ENCODE data around the gene PACS2.

Gene PACS2

DNA sequence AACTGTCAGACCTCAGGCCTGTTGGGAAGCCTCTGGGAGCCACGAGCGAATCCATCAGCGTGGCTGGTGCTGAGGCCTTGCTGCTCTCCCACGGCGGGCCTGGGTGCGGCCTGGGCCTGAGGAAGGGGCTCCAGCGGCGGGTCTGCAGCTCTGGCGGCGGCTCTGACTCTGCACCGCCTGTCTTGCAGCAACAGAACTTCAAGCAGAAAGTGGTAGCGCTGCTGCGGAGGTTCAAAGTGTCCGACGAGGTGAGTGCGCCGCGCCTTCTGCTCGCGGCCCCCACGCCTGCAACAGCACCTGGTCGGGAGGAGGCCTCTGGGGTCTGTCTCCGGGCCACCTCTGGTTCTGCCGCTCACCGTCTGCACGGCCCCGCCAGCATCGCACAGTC is 55.1 kb downstream of the PACS2 start:
- no peak overlapping the region for H3K14ac ChIP-seq (ENCODE audit: low read length in 2 of 2)
- DNase-seq = no peak
- H4K91ac ChIP-seq (ENCODE audit: low read length) = no peak overlapping the region
- no peaks in the 10 kb centered on the region for H3K27me3 ChIP-seq (ENCODE audit: control insufficient read depth in 1 of 2, insufficient read depth in 1 of 2, low read length in 2 of 2)
- H3K27ac ChIP-seq (ENCODE audit: low read length, poor library complexity, severe bottlenecking) = no peak overlapping the region
- H4K8ac ChIP-seq (ENCODE audit: low read length) = no peak overlapping the region
- H2BK120ac ChIP-seq (ENCODE audit: low read depth, low read length) = no peak overlapping the region
- WGBS = 96% methylated on average over 25 of the region's 28 CpGs
- H3K18ac ChIP-seq (ENCODE audit: low read depth in 1 of 2, low read length in 2 of 2) = no peak overlapping the region
- no peak overlapping the region for H3K4me2 ChIP-seq (ENCODE audit: low read length, poor library complexity, severe bottlenecking)
- no peak overlapping the region for H3K4ac ChIP-seq (ENCODE audit: low read depth in 1 of 2, low read length in 2 of 2)
- no peaks in the 10 kb centered on the region for H3K9me3 ChIP-seq (ENCODE audit: control insufficient read depth, low read length)
- no peak overlapping the region for H2BK12ac ChIP-seq (ENCODE audit: low read length in 2 of 2)
- H2AFZ ChIP-seq (ENCODE audit: low read depth, low read length) = no peak overlapping the region
- no peak overlapping the region for H3K23ac ChIP-seq (ENCODE audit: low read length in 2 of 2)
- no peak overlapping the region for H2BK15ac ChIP-seq (ENCODE audit: low read depth, poor library complexity, severe bottlenecking)
- peaks cover 25 to 56% of the 10 kb centered on the region in 2 experiments for H3K36me3 ChIP-seq (ENCODE audit: control insufficient read depth in 1 of 2, insufficient read depth in 2 of 2, low read depth in 1 of 2, low read length in 2 of 2)
- H3K79me1 ChIP-seq (replicated peaks; ENCODE audit: low read length, poor library complexity, severe bottlenecking) = no peaks in the 10 kb centered on the region
- no peak overlapping the region for H3K4me3 ChIP-seq (ENCODE audit: insufficient read depth in 1 of 2, low read depth in 1 of 2, low read length in 2 of 2)
- no peak overlapping the region for H2AK5ac ChIP-seq (ENCODE audit: low read length, severe bottlenecking)
- H3K4me1 ChIP-seq (ENCODE audit: control insufficient read depth, insufficient read depth, low read depth, low read length) = no peaks in the 10 kb centered on the region
- no peak overlapping the region for H3K9ac ChIP-seq (ENCODE audit: low read length)
- H2BK5ac ChIP-seq (ENCODE audit: low read depth, low read length, poor library complexity, severe bottlenecking) = no peak overlapping the region

GRCh38 chr14:105374389-105374788 is 59.8 kb downstream of the PACS2 start:
- no peak overlapping the region for H2BK12ac ChIP-seq (ENCODE audit: low read length in 2 of 2)
- H3K27ac ChIP-seq (ENCODE audit: low read length, poor library complexity, severe bottlenecking) = no peak overlapping the region
- no peak overlapping the region for H2AFZ ChIP-seq (ENCODE audit: low read depth, low read length)
- H3K23ac ChIP-seq (ENCODE audit: low read length in 2 of 2) = no peak overlapping the region
- no peaks in the 10 kb centered on the region for H3K9me3 ChIP-seq (ENCODE audit: control insufficient read depth, low read length)
- no peak overlapping the region for H3K14ac ChIP-seq (ENCODE audit: low read length in 2 of 2)
- no peak overlapping the region for H3K4ac ChIP-seq (ENCODE audit: low read depth in 1 of 2, low read length in 2 of 2)
- peaks cover 16 to 19% of the 10 kb centered on the region in 2 experiments for H3K36me3 ChIP-seq (ENCODE audit: control insufficient read depth in 1 of 2, insufficient read depth in 2 of 2, low read depth in 1 of 2, low read length in 2 of 2)
- H2BK120ac ChIP-seq (ENCODE audit: low read depth, low read length) = no peak overlapping the region
- H4K8ac ChIP-seq (ENCODE audit: low read length) = no peak overlapping the region
- no peaks in the 10 kb centered on the region for H3K27me3 ChIP-seq (ENCODE audit: control insufficient read depth in 1 of 2, insufficient read depth in 1 of 2, low read length in 2 of 2)
- no peak overlapping the region for H4K91ac ChIP-seq (ENCODE audit: low read length)
- H2BK5ac ChIP-seq (ENCODE audit: low read depth, low read length, poor library complexity, severe bottlenecking) = no peak overlapping the region
- 95% methylated on average over 11 of the region's 11 CpGs for WGBS
- no peak overlapping the region for H2BK15ac ChIP-seq (ENCODE audit: low read depth, poor library complexity, severe bottlenecking)
- H3K18ac ChIP-seq (ENCODE audit: low read depth in 1 of 2, low read length in 2 of 2) = no peak overlapping the region
- DNase-seq = no peak
- no peaks in the 10 kb centered on the region for H3K4me1 ChIP-seq (ENCODE audit: control insufficient read depth, insufficient read depth, low read depth, low read length)
- H3K9ac ChIP-seq (ENCODE audit: low read length) = no peak overlapping the region
- H3K4me3 ChIP-seq (ENCODE audit: insufficient read depth in 1 of 2, low read depth in 1 of 2, low read length in 2 of 2) = no peak overlapping the region
- no peak overlapping the region for H2AK5ac ChIP-seq (ENCODE audit: low read length, severe bottlenecking)
- no peaks in the 10 kb centered on the region for H3K79me1 ChIP-seq (replicated peaks; ENCODE audit: low read length, poor library complexity, severe bottlenecking)
- no peak overlapping the region for H3K4me2 ChIP-seq (ENCODE audit: low read length, poor library complexity, severe bottlenecking)

DNA sequence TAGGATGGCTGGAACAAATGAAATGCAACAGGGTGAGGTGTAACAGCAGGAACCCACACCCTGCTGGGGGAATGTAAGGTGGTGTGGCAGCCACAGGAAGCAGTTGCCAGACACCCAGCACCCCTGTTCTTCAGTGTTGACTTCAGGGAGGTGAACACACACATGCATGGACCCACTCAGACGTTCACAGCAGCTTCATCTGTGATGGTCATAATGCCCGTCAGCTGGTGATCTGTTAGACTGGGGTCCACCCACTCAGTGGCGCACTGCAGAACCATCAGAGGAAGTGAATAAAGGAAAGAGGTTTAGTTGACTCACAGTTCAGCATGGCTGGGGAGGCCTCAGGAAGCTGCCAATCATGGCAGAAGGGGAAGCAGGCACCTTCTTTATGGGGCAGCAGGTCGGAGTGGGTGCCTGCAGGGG is 61.1 kb downstream of the PACS2 start:
- 75% methylated on average over 4 of the region's 4 CpGs for WGBS
- Histone ChIP-seq H3K79me1 (replicated peaks; ENCODE audit: low read length, poor library complexity, severe bottlenecking) (peaks cover 3% of the 10 kb centered on the region), H3K4me1 (ENCODE audit: control insufficient read depth, insufficient read depth, low read depth, low read length) (no peaks in the 10 kb centered on the region), H3K27me3 (ENCODE audit: control insufficient read depth in 1 of 2, insufficient read depth in 1 of 2, low read length in 2 of 2) (no peaks in the 10 kb centered on the region), H3K4ac (ENCODE audit: low read depth in 1 of 2, low read length in 2 of 2) (no peak overlapping the region), H4K8ac (ENCODE audit: low read length) (no peak overlapping the region), H2BK5ac (ENCODE audit: low read depth, low read length, poor library complexity, severe bottlenecking) (no peak overlapping the region), H3K18ac (ENCODE audit: low read depth in 1 of 2, low read length in 2 of 2) (no peak overlapping the region), H3K23ac (ENCODE audit: low read length in 2 of 2) (no peak overlapping the region), H3K27ac (ENCODE audit: low read length, poor library complexity, severe bottlenecking) (no peak overlapping the region), H3K14ac (ENCODE audit: low read length in 2 of 2) (no peak overlapping the region), H4K91ac (ENCODE audit: low read length) (no peak overlapping the region), H3K9me3 (ENCODE audit: control insufficient read depth, low read length) (no peaks in the 10 kb centered on the region), H2AK5ac (ENCODE audit: low read length, severe bottlenecking) (no peak overlapping the region), H3K9ac (ENCODE audit: low read length) (no peak overlapping the region), H2AFZ (ENCODE audit: low read depth, low read length) (no peak overlapping the region), H3K36me3 (ENCODE audit: control insufficient read depth in 1 of 2, insufficient read depth in 2 of 2, low read depth in 1 of 2, low read length in 2 of 2) (peaks cover 16 to 26% of the 10 kb centered on the region in 2 experiments), H3K4me3 (ENCODE audit: insufficient read depth in 1 of 2, low read depth in 1 of 2, low read length in 2 of 2) (no peak overlapping the region), H2BK12ac (ENCODE audit: low read length in 2 of 2) (no peak overlapping the region), H3K4me2 (ENCODE audit: low read length, poor library complexity, severe bottlenecking) (no peak overlapping the region), H2BK120ac (ENCODE audit: low read depth, low read length) (no peak overlapping the region), H2BK15ac (ENCODE audit: low read depth, poor library complexity, severe bottlenecking) (no peak overlapping the region)
- no peak for DNase-seq

GRCh38 chr14:105376521-105377440 is 62.2 kb downstream of the PACS2 start:
- H3K9ac ChIP-seq (ENCODE audit: low read length) = no peak overlapping the region
- H3K23ac ChIP-seq (ENCODE audit: low read length in 2 of 2) = no peak overlapping the region
- H3K27ac ChIP-seq (ENCODE audit: low read length, poor library complexity, severe bottlenecking) = no peak overlapping the region
- H2AK5ac ChIP-seq (ENCODE audit: low read length, severe bottlenecking) = no peak overlapping the region
- peaks cover 3% of the 10 kb centered on the region for H3K79me1 ChIP-seq (replicated peaks; ENCODE audit: low read length, poor library complexity, severe bottlenecking)
- no peak overlapping the region for H4K91ac ChIP-seq (ENCODE audit: low read length)
- no peak for DNase-seq
- no peak overlapping the region for H4K8ac ChIP-seq (ENCODE audit: low read length)
- H3K27me3 ChIP-seq (ENCODE audit: control insufficient read depth in 1 of 2, insufficient read depth in 1 of 2, low read length in 2 of 2) = no peaks in the 10 kb centered on the region
- H3K4me2 ChIP-seq (ENCODE audit: low read length, poor library complexity, severe bottlenecking) = no peak overlapping the region
- H3K14ac ChIP-seq (ENCODE audit: low read length in 2 of 2) = no peak overlapping the region
- H2BK120ac ChIP-seq (ENCODE audit: low read depth, low read length) = no peak overlapping the region
- 86% methylated on average over 34 of the region's 34 CpGs for WGBS
- no peak overlapping the region for H3K4me3 ChIP-seq (ENCODE audit: insufficient read depth in 1 of 2, low read depth in 1 of 2, low read length in 2 of 2)
- H3K36me3 ChIP-seq (ENCODE audit: control insufficient read depth in 1 of 2, insufficient read depth in 2 of 2, low read depth in 1 of 2, low read length in 2 of 2) = peaks cover 12 to 27% of the 10 kb centered on the region in 2 experiments
- no peak overlapping the region for H3K4ac ChIP-seq (ENCODE audit: low read depth in 1 of 2, low read length in 2 of 2)
- no peaks in the 10 kb centered on the region for H3K9me3 ChIP-seq (ENCODE audit: control insufficient read depth, low read length)
- H2BK15ac ChIP-seq (ENCODE audit: low read depth, poor library complexity, severe bottlenecking) = no peak overlapping the region
- no peak overlapping the region for H3K18ac ChIP-seq (ENCODE audit: low read depth in 1 of 2, low read length in 2 of 2)
- H2BK5ac ChIP-seq (ENCODE audit: low read depth, low read length, poor library complexity, severe bottlenecking) = no peak overlapping the region
- H2BK12ac ChIP-seq (ENCODE audit: low read length in 2 of 2) = no peak overlapping the region
- no peak overlapping the region for H2AFZ ChIP-seq (ENCODE audit: low read depth, low read length)
- no peaks in the 10 kb centered on the region for H3K4me1 ChIP-seq (ENCODE audit: control insufficient read depth, insufficient read depth, low read depth, low read length)

Measured in mesenchymal stem cell (in vitro differentiated cells and primary cell).